ENCODE measurements around the gene RCOR3.

GRCh38 chr1:211324992-211325775 lies 66.0 kb downstream of the RCOR3 start:
- TF ChIP-seq CTCF (IDR thresholded peaks at IDR 0.05) (no peak), POLR2A (IDR thresholded peaks at IDR 0.05) (no peak)
